HG03108 (cell line): ENCODE measurements around the gene SPTA1.
"Not testable (repeated sequence)": the region's sequence is repeated elsewhere in the genome, so short reads cannot be mapped to it uniquely, and the experiment has no call there.

Source experiments
- ATAC-seq: cut with Tn5 transposase; IDR thresholded peaks from one replicate; pipeline ENCODE4 v1.9.1; 2021; ENCODE audit warnings: moderate library complexity; ENCODE audit not compliant: unreplicated experiment

Gene SPTA1

DNA sequence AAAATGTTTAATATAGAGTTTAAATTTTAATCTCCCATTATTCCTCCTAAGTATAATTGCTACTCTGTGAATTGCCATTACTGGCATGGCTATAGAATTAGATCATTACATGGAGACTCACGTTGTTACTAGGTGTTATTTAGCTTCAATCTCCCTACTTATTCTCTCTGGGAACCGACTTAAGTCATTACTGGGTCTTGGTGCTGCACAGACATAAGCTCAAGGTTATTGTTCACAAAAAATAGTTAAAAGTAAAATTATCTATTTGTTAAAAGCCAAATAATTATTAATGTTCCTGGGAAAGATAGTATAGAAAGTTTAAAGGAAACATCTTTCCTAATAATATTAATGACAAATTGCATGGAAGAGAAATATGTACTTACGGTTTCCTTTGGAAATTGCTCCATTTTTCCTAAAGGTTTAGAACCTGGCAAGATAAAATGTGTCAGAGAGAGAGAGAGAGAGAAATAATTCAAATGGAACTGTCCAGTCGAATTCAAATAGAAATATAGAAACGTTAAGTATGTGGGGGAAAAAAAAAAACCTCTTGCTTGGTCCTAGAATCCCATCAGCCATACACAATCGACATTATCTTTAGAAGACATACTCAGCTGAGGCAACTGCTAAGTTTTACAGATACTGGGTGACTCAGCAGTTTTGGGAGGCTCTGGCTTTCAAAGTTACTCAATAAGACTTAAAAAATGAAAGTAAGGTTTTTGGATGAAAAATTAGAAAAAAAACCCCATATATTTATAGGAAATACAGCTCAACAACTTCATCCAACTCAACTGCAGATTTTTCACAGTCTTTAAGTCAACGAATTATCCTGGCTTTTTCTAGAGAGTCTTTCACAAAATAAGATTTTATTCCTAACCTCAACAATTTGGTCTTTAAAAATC lies at the start of gene SPTA1:
TSS of gene SPTA1 (minus strand) at position 605 of the 899 bp plus-strand sequence. CDS start at position 407, 198 bp downstream.
- no peak for ATAC-seq

DNA sequence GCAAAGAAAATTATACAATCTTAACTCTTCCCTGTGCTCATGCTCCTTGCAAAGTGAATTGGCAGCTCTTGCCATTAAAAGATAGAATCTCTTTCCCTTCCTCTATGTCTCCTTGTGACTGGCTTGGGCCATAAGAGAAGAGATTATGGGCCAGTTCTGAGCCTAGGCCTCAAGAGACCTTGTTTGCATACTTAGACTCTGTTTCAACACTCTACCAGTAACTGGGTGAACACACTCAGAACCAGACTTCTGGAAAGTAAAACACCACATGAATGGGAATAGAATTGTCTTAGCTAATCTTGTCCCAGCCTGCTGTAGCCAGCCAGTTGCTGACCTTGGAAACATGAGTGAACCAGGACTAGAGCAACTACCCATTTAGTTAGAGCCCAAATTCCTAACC lies 49.3 kb upstream of the SPTA1 start:
- no peak for ATAC-seq

DNA sequence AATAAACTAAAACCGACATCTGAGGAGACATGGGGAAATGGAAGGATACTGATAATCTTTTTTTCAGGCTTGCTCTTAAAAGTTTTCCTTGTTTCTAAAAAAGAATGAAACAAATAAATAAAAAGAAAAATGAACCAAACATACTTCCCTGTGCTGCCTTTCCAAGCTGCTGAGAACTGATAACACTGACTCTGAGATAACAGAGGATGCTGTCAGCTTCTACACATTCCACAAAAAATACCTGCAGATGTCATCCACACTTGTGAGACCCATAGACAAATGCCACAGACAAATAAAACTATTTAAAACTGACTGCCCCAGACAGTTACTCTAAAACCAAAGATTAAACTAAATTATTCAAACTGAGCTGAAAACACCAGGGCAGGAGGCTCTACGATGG lies 46.0 kb upstream of the SPTA1 start:
- no peak for ATAC-seq

DNA sequence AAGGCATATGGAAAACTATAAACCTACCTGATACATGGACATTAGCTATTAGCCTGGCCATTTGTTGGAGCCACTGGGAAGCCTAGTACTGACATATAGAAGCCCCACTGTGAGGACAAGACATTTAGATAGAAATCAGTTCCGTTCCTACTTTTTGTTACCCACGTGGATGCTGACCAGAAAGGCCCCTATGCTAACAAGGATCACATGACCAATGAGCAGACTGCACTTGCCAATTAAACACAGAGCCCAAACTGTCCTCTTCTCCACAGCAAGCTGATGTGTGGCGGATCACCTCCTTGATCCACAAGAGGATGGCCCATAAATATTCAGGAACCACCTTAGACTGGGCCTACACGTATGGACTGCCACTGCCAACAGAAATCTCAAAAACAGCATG lies 45.2 kb upstream of the SPTA1 start:
- ATAC-seq, result no peak

GRCh38 chr1:158730453-158730852 lies 43.9 kb upstream of the SPTA1 start:
- ATAC-seq, result no peak

DNA sequence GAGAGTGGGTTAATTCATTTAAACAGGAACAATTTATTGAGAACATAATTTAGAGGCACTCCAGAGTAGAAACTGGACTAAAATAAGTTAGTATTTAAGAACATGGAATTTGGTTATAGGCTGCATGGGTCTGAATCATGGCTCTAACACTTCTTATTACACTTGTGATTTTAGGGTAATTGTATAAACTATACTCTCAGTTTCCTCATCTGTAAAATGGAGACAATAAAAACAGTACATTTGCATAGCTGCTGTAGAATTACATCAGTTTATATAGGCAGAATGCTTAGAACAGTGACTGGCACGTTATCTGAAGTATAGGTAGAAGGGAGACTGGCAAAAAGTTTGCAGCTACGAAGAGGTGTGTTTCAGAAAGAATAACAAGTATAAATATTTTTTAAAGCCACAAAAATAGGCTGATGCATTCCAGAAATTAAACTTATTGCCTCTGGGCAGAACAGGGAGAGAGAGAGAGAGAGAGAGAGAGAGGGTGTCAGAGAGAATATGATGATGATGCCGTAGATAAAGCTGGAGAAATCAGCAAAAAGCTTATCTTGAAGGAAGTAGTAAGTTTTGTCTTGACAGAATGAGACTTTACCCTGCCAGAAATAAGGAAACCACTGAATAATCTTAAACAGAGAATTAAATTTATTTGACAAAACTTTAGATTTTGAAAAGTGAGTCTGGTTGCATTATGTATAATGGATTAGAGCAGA lies 42.2 kb upstream of the SPTA1 start:
- ATAC-seq, result no peak

- no peak for ATAC-seq
Observed at GRCh38 chr1:158724442-158724841, 37.9 kb upstream of the SPTA1 start.

DNA sequence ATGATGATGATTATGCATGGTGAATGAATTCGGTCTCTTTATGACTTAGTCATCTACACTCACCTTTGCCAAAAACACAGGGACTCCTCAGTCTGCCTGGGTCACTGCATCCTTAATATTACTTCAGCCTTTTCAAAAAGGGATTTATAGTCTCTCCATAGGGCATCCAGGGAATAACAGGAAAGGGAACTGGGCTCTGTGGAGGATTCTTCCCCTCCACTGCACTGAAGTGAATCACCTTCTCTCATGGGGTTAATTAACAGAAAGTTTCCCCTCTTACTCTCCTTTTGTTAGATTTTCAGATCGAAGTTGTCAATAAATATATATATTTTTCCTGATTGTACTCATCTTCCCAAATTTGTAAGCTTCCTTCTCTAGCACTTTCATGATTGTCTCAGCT lies 34.1 kb upstream of the SPTA1 start, which contains the start of gene OR6K3:
TSS of gene OR6K3 (minus strand) at position 101 of the 400 bp plus-strand sequence. CDS start 2,605 bp downstream, outside the sequence.
- ATAC-seq, result no peak

GRCh38 chr1:158719664-158720063 lies 33.1 kb upstream of the SPTA1 start:
- ATAC-seq, result no peak

DNA sequence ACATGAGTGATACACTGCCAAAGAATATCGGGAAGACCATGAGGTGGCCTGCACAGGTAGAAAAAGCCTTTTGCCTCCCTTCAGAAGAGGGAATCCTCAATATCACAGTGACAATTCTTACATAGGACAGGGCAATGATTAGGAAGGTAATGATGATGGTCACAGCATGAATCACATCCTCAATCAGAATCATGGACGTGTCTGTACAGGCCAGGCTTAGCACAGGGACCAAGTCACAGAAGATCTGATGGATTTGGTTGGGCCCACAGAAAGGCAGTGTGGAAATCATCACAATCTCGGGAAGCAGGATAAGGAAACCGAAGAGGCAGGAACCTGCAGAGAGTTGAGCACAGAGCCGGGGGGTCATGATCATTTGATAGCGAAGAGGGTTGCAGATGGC lies 30.8 kb upstream of the SPTA1 start:
- no peak for ATAC-seq

GRCh38 chr1:158716335-158716734 lies 29.8 kb upstream of the SPTA1 start:
- ATAC-seq, result no peak

- no peak for ATAC-seq
Observed at GRCh38 chr1:158714754-158715153, 28.2 kb upstream of the SPTA1 start.

DNA sequence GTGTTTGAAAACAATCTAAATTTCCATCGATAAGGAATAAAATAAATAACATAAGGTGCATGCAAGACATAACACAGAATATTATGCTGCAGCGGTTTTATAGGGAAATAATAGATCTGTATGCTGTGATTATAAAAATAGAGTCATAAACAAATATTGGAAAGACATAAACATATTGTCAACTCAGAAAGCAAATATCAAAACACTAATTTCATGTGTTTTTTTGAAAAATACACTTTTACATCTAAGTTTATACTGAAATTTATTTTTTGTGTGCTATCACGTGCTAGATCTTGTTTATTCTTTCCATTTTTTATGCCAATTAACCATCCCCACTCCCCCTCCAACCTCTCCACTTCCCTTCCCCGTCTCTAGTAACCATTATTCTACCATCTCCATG lies 24.6 kb upstream of the SPTA1 start:
- no peak for ATAC-seq

- ATAC-seq, result no peak
Observed at GRCh38 chr1:158706096-158706495, 19.6 kb upstream of the SPTA1 start.

DNA sequence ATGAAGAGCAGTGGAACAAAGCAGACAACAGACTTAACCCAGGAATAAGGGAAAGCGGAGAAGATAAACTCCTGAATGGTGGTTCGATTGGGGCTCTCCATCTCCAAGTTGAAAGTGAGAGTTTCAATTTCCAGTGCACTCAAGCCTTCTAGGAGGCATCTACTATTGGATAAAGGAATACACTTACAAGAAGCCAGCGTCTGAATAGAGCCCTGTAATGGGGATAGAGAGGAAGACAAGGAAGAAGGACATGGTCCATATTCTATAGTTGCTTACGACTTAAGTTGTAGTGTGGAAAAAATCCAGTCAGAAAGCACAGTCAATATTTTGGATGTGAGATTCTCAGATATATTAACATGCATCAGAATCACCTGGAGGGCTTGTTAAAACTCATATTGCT lies 14.0 kb upstream of the SPTA1 start, which contains the start of gene OR6K2:
TSS of gene OR6K2 (minus strand) at position 101 of the 400 bp plus-strand sequence. CDS start at position 101, 0 bp downstream.
- ATAC-seq, result no peak

- no peak for ATAC-seq
Observed at GRCh38 chr1:158694596-158694995, 8.1 kb upstream of the SPTA1 start.

- no peak for ATAC-seq
Observed at GRCh38 chr1:158692356-158692755, 5.8 kb upstream of the SPTA1 start.

DNA sequence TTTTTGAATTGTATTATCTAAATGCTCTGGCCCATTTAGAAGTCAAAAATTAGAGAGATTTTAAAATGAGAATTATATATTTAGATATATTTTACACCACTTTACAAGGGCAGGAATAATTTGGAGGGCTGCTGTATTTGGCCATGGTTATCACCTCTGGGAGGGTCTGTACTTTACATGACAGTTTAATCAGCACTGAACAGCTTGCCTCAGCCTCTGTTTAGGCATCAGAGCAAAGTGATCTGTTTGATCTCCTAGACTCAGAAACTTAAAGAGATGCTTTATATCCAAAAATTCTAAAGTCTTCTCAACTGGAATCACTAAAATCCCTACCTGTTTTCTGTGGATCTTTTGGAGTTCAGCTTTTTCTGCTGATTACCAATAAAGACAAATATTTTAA lies 5.4 kb upstream of the SPTA1 start:
- no peak for ATAC-seq

- ATAC-seq, result not testable (repeated sequence)
Observed at GRCh38 chr1:158691149-158691548, 4.6 kb upstream of the SPTA1 start.

GRCh38 chr1:158689875-158690274 lies 3.4 kb upstream of the SPTA1 start:
- no peak for ATAC-seq

DNA sequence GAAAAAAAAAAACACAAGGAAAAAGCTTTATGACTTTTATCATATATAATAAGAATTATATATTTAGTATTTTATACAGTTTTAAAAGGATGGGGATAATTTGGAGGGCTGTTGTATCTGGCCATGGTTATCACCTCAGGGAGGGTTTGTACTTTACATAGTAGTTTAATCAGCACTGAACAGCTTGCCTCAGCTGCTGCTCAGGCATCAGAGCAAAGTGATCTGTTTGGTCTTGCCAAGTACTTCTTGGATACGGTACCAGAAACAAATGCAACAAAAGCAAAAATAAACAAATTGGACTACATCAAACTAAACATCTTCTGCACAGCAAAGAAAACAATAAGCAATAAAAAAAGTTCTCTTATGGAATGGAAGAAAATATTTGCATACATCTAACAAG lies 2.6 kb upstream of the SPTA1 start:
- ATAC-seq, result no peak

DNA sequence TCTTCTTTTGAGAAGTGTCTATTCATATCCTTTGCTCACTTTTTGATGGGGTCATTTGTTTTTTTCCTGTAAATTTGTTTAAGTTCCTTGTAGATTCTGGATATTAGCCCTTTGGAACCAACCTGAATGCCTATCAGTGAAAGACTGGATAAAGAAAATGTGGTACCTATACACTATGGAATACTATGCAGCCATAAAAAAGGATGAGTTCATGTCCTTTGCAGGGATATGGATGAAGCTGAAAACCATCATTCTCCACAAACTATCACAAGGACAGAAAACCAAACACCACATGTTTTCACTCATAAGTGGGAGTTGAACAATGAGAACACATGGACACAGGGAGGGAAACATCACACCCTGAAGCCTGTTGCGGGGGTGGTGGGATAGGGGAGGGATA lies 1.8 kb upstream of the SPTA1 start:
- ATAC-seq, result not testable (repeated sequence)
